GM13977 (cell line): ENCODE data around the gene RBM33.
"Not testable (repeated sequence)": the region's sequence is repeated elsewhere in the genome, so short reads cannot be mapped to it uniquely, and the experiment has no call there.

Experiments used
- DNase-seq: peaks from one replicate; pipeline ENCODE4 v3.0.0; 2012; ENCODE audit warnings: low spot score
- CTCF ChIP-seq: IDR thresholded peaks from 2 replicates; pipeline ENCODE4 v1.5.1; 2012; ENCODE audit warnings: mild to moderate bottlenecking, control low read depth; ENCODE audit not compliant: insufficient read depth; ENCODE audit errors: extremely low read depth, missing control alignments
- in situ Hi-C: fragments of 300-500 bp; cut with MboI; formaldehyde crosslinking; loops from one replicate; pipeline ENCODE4 v1.12.0; 2022; ENCODE audit warnings: low sequenced_read_pairs, low pct_unique_long_range_greater_than_20kb, mixed read lengths, inconsistent platforms; ENCODE audit not compliant: unreplicated experiment

The RBM33 gene

GRCh38 chr7:155685070-155685790 is 40.8 kb downstream of the RBM33 start:
- in situ Hi-C loops = no loop called here
- TF ChIP-seq CTCF = no peak
- no peak for DNase-seq

GRCh38 chr7:155685791-155686160 is 41.3 kb downstream of the RBM33 start:
- in situ Hi-C loops = no loop called here

GRCh38 chr7:155686620-155687324 is 42.3 kb downstream of the RBM33 start:
- DNase-seq, in situ Hi-C loops: not testable (repeated sequence)

More at GRCh38 chr7:155685791-155686160, 41.3 kb downstream of the RBM33 start:
- no peak for DNase-seq
- TF ChIP-seq CTCF = no peak

GRCh38 chr7:155688237-155688636 is 43.8 kb downstream of the RBM33 start:
- in situ Hi-C loops, DNase-seq: not testable (repeated sequence)

- in situ Hi-C loops, DNase-seq: not testable (repeated sequence)
Observed at GRCh38 chr7:155690655-155691054, 46.2 kb downstream of the RBM33 start.

GRCh38 chr7:155692317-155692716 is 47.9 kb downstream of the RBM33 start:
- no peak for TF ChIP-seq CTCF
- in situ Hi-C loops = no loop called here

GRCh38 chr7:155693826-155694225 is 49.4 kb downstream of the RBM33 start:
- no peak for DNase-seq
- in situ Hi-C loops = no loop called here
- no peak for TF ChIP-seq CTCF

More at GRCh38 chr7:155692317-155692716, 47.9 kb downstream of the RBM33 start:
- DNase-seq = no peak

GRCh38 chr7:155694851-155695250 is 50.4 kb downstream of the RBM33 start:
- no peak for DNase-seq
- in situ Hi-C loops = no loop called here
- TF ChIP-seq CTCF = no peak
